ENCODE data around the gene TNPO1. TPM values are rescaled to one million over a fixed set of nuclear protein-coding genes. Genes with fewer than 3 reads are reported as not detected.

Gene TNPO1
- total RNA-seq, 1 donor from 2014 or later = 316 TPM

DNA sequence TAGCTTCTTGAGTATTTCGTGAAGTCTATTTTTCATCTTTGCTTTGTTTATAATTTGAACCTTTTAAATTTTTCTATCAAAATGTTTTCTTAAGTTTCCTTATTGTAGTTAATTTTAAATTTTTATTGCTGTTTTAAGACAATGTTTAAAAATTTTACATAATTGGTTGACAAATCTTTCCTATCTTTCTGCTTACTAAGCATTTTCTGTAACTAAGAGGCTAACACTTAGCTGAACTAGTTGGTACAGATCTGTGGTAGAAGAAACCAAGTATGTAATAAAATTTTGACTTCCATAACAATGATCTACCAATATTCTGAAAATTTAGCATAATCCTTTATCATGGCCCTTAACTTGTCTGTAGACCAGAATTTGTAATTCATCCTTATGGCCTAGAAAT lies 32.3 kb upstream of the TNPO1 start:
- H3K9me3 Mint-ChIP-seq = peaks cover 9% of the 10 kb centered on the region
- no peak for TF ChIP-seq EZH2 (IDR thresholded peaks at IDR 0.05)
- TF ChIP-seq, protein P1, sequence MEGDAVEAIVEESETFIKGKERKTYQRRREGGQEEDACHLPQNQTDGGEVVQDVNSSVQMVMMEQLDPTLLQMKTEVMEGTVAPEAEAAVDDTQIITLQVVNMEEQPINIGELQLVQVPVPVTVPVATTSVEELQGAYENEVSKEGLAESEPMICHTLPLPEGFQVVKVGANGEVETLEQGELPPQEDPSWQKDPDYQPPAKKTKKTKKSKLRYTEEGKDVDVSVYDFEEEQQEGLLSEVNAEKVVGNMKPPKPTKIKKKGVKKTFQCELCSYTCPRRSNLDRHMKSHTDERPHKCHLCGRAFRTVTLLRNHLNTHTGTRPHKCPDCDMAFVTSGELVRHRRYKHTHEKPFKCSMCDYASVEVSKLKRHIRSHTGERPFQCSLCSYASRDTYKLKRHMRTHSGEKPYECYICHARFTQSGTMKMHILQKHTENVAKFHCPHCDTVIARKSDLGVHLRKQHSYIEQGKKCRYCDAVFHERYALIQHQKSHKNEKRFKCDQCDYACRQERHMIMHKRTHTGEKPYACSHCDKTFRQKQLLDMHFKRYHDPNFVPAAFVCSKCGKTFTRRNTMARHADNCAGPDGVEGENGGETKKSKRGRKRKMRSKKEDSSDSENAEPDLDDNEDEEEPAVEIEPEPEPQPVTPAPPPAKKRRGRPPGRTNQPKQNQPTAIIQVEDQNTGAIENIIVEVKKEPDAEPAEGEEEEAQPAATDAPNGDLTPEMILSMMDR (IDR thresholded peaks at IDR 0.05) = no peak
- no peak for TF ChIP-seq EZH2phosphoT487 (IDR thresholded peaks at IDR 0.05)

DNA sequence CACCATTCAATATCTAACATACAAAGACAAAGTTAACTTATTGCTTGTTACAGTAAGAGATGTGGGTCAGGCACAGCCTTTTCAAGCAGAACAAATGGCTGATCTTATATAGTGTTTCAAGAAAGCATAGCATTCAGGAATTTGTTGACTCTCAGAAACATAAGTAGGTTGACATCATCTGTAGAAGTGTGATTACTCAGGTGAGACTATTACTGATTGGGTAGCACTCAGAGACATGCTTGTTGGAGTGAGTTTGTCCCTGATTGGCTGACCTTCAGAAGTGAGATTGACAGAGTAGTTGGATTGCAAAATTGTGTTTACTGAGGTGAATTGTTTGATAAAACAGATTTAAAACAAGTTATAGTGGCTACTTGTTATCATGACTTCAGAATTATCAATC lies 30.7 kb upstream of the TNPO1 start:
- Histone ChIP-seq H3K27me3 (no peaks in the 10 kb centered on the region), H3K27ac (no peak overlapping the region), H3K4me2 (no peak overlapping the region), H2AFZ (replicated peaks) (no peak overlapping the region), H3K4me3 (no peak overlapping the region), H3K9ac (no peak overlapping the region), H3K79me2 (ENCODE audit: low read depth) (no peaks in the 10 kb centered on the region), H3K36me3 (no peaks in the 10 kb centered on the region), H3K4me1 (no peaks in the 10 kb centered on the region), H3F3A (ENCODE audit: low read depth) (no peaks in the 10 kb centered on the region), H4K20me1 (ENCODE audit: low read depth) (no peaks in the 10 kb centered on the region), H3K9me3 (ENCODE audit: low read depth) (no peaks in the 10 kb centered on the region)
- peaks cover 2% of the 10 kb centered on the region for H3K27me3 Mint-ChIP-seq (ENCODE audit: insufficient read depth, low read depth)
- H3K27ac Mint-ChIP-seq = no peak overlapping the region
- H3K36me3 Mint-ChIP-seq = no peaks in the 10 kb centered on the region
- H3K9me3 Mint-ChIP-seq = peaks cover 2% of the 10 kb centered on the region
- DNase-seq (ENCODE audit: low spot score) = no peak
- TF ChIP-seq, protein P1 (IDR thresholded peaks at IDR 0.05) = no peak
- no peak for TF ChIP-seq EZH2phosphoT487 (IDR thresholded peaks at IDR 0.05)
- TF ChIP-seq EZH2 (IDR thresholded peaks at IDR 0.05) = no peak
- H3K4me1 Mint-ChIP-seq = no peaks in the 10 kb centered on the region
- no peak overlapping the region for H3K4me3 Mint-ChIP-seq

More for the DNA sequence above, 32.3 kb upstream of the TNPO1 start:
- Histone ChIP-seq H3K36me3 (no peaks in the 10 kb centered on the region), H3K9ac (no peak overlapping the region), H4K20me1 (ENCODE audit: low read depth) (no peaks in the 10 kb centered on the region), H3K4me2 (no peak overlapping the region), H3K9me3 (ENCODE audit: low read depth) (peaks cover 2% of the 10 kb centered on the region), H3K79me2 (ENCODE audit: low read depth) (no peaks in the 10 kb centered on the region), H3K27ac (no peak overlapping the region), H3K27me3 (no peaks in the 10 kb centered on the region), H2AFZ (replicated peaks) (no peak overlapping the region), H3K4me1 (no peaks in the 10 kb centered on the region), H3K4me3 (no peak overlapping the region), H3F3A (ENCODE audit: low read depth) (no peaks in the 10 kb centered on the region)
- Mint-ChIP-seq H3K4me1 (no peaks in the 10 kb centered on the region), H3K27ac (no peak overlapping the region), H3K4me3 (no peak overlapping the region), H3K27me3 (ENCODE audit: insufficient read depth, low read depth) (no peaks in the 10 kb centered on the region), H3K36me3 (no peaks in the 10 kb centered on the region)
- no peak for DNase-seq (ENCODE audit: low spot score)

- H3K79me2 ChIP-seq (ENCODE audit: low read depth) = no peaks in the 10 kb centered on the region
- H3K9me3 Mint-ChIP-seq = no peaks in the 10 kb centered on the region
- TF ChIP-seq EZH2 (IDR thresholded peaks at IDR 0.05) (no peak), EZH2phosphoT487 (IDR thresholded peaks at IDR 0.05) (no peak)
- TF ChIP-seq, protein P1 (IDR thresholded peaks at IDR 0.05) = no peak
- H3K4me2 ChIP-seq = no peak overlapping the region
- no peak overlapping the region for H3K27ac ChIP-seq
- DNase-seq (ENCODE audit: low spot score) = no peak
- H3K4me3 Mint-ChIP-seq = no peak overlapping the region
- H3K4me1 ChIP-seq = no peaks in the 10 kb centered on the region
- no peak overlapping the region for H2AFZ ChIP-seq (replicated peaks)
- no peak overlapping the region for H3K4me3 ChIP-seq
- H3K27ac Mint-ChIP-seq = no peak overlapping the region
- no peaks in the 10 kb centered on the region for H4K20me1 ChIP-seq (ENCODE audit: low read depth)
- no peaks in the 10 kb centered on the region for H3K4me1 Mint-ChIP-seq
- no peaks in the 10 kb centered on the region for H3F3A ChIP-seq (ENCODE audit: low read depth)
- no peaks in the 10 kb centered on the region for H3K27me3 ChIP-seq
- no peaks in the 10 kb centered on the region for H3K9me3 ChIP-seq (ENCODE audit: low read depth)
- no peaks in the 10 kb centered on the region for H3K36me3 ChIP-seq
- no peaks in the 10 kb centered on the region for H3K36me3 Mint-ChIP-seq
- H3K27me3 Mint-ChIP-seq (ENCODE audit: insufficient read depth, low read depth) = peaks cover 2% of the 10 kb centered on the region
- H3K9ac ChIP-seq = no peak overlapping the region
Observed at GRCh38 chr5:72786676-72787075, 29.8 kb upstream of the TNPO1 start.
